Thyroid gland (tissue), 4 donors: ENCODE data around the gene WDR86. TPM values are rescaled to one million over a fixed set of nuclear protein-coding genes. Genes with fewer than 3 reads are reported as not detected.

Source experiments
- DNase-seq, 2 donors: peaks; one replicate each; pipeline ENCODE4 v3.0.0-alpha.2; 2019
- H3K27ac ChIP-seq, 3 donors: fragments of 200-600 bp; sonication (generic); 1 replicate in 2 of 3; 2 replicates in 1 of 3; pipeline ENCODE4 v1.5.1; 2016 to 2019; ENCODE audit warnings: mild to moderate bottlenecking in 1 of 3, moderate library complexity in 1 of 3
- H3K27me3 ChIP-seq: fragments of 200-600 bp; sonication (generic); one replicate; pipeline ENCODE4 v1.5.1; 2019
- H3K36me3 ChIP-seq, 2 donors: fragments of 200-600 bp; sonication (generic); one replicate each; pipeline ENCODE4 v1.5.1; 2016 to 2019
- H3K4me1 ChIP-seq, 2 donors: fragments of 200-600 bp; sonication (generic); one replicate each; pipeline ENCODE4 v1.5.1; 2017 to 2019
- H3K4me3 ChIP-seq, 3 donors: fragments of 200-600 bp; sonication (generic); replicated peaks in 1 of 3; 1 replicate in 2 of 3; 2 replicates in 1 of 3; pipeline ENCODE4 v1.5.1; 2016; ENCODE audit warnings: mild to moderate bottlenecking in 1 of 3
- H3K9me3 ChIP-seq: fragments of 200-600 bp; sonication (generic); one replicate; pipeline ENCODE4 v1.5.1; 2017
- CTCF ChIP-seq, 6 experiments: fragments of 200-600 bp in 3 of 6; fragments of 450-650 bp in 3 of 6; sonication (generic) in 3 of 6; IDR thresholded peaks; one replicate each; pipeline ENCODE4 v1.5.1; 2016 to 2019; ENCODE audit warnings: antibody characterized with exemption in 6 of 6, mild to moderate bottlenecking in 2 of 6, inconsistent platforms in 1 of 6, moderate library complexity in 1 of 6
- POLR2A ChIP-seq, 2 donors: fragments of 450-650 bp; IDR thresholded peaks; one replicate each; pipeline ENCODE4 v1.6.1; 2017; ENCODE audit warnings: antibody characterized with exemption in 2 of 2, mild to moderate bottlenecking in 2 of 2, moderate library complexity in 1 of 2
- WGBS, 2 donors: methylation state at CpG; one replicate each; pipeline ENCODE4 v1.1.5; 2017; 5-methylcytosine and 5-hydroxymethylcytosine counted together
- intact Hi-C: fragments of 100-400 bp; cut with DNase I; formaldehyde crosslinking; loops from one replicate; pipeline ENCODE4 v1.15.1; 2023
- total RNA-seq, 4 donors: library from RNA; depleted of rRNA; stranded (reverse); fragments of >200 nt; gene quantifications; one replicate each; pipeline ENCODE4 v1.2.3, GENCODE V29; 2016

The WDR86 gene
- total RNA-seq, 4 donors from 2014 or later: 99.5 to 203 (median 142) TPM

DNA sequence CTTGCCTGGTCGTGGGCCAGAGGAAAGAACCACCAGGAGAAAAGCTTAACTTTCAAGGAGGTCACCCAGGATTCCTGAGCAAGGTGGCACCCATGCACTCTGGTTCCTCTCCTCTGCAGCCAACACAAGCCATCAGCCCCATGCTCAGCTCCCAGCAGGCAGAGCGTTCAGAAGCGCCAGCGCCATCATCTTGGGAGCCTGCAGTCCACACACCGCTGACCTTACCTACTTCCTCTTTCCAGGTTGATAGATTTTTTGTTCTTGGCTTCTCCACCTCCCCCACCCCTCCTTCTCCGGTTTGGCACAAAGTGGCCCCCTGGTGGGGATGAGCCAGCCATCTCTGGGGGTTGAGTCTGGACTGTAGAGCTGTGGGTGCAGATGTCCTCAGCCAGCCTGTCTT lies 1.7 kb upstream of the WDR86 start:
- intact Hi-C loops: no loop called here
- DNase-seq: peak; percentile 70 to 71
- Histone ChIP-seq H3K4me3 (no peak overlapping the region), H3K4me1 (peaks cover 8 to 35% of the 10 kb centered on the region in 2 donors), H3K27me3 (no peaks in the 10 kb centered on the region), H3K27ac (peak overlapping the region in 2 of 3 donors; percentile 0 to 97), H3K36me3 (no peaks in the 10 kb centered on the region), H3K9me3 (no peaks in the 10 kb centered on the region)
- TF ChIP-seq CTCF (IDR thresholded peaks at IDR 0.05) (no peak), POLR2A (IDR thresholded peaks at IDR 0.05) (no peak)
- WGBS, 2 donors: 74 to 81% methylated on average over 6 of the region's 6 CpGs

DNA sequence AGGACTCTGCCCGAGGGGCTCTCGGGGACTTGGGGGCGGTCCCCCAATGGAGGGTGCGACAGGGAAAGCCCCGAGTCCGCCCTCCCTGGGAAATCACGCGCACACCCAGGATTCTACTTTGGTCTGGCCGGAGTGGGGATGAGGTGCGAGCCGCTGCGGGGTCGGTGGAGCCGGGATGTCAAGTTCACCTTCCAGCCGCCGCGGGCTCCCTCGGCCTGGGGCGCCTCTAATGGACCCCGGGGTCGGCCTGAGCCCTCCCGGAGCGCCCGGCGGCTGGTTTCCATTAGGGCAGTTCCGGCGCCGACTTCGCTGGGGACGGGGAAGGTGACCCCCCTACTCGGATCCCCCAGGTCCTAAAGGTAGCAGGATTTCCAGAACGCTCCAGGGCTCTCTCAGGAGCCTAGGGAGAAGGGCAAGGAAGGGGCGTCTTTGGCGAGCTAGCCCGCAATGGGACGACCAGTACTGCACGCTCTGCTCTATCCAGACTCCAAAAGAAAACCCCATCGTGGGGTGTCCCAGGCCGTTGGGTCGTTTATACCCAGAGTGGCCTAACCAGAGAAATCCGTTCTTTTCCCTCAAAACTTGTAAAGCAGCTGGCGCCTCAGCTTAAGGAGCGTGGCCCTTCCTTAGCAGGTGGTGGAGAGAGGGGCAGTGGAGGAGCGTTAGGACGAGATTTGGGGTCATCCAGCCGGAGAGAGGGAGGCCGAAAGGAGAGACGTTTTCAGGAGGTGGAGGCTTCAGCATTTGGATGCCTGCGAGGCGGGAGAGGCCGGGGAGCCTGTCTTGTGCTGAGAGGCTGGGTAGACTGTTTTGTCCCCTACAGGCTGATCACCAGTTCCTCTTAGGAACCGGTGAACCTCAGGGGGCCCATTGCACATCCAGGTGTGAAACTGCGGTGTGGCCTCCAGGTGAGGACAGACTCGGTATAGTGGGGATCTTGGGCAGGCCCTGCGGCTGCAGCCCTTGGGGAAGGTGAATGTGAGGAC lies 860 bp upstream of the WDR86 start:
- Histone ChIP-seq H3K4me1 (peaks cover 8 to 29% of the 10 kb centered on the region in 2 donors), H3K27me3 (no peaks in the 10 kb centered on the region), H3K9me3 (no peaks in the 10 kb centered on the region), H3K4me3 (peak overlapping the region; percentile 68 to 84 (median 69)), H3K27ac (peak overlapping the region; percentile 89 to 97 (median 96)), H3K36me3 (no peaks in the 10 kb centered on the region)
- intact Hi-C loops: no loop called here
- peak; percentile 73 for DNase-seq
- TF ChIP-seq CTCF (IDR thresholded peaks at IDR 0.05) (no peak), POLR2A (IDR thresholded peaks at IDR 0.05) (peak in 1 of 2 donors; percentile 81)
- WGBS, 2 donors: 33 to 34% methylated on average over 41 to 43 of the region's 55 CpGs

GRCh38 chr7:151408839-151409666 lies 785 bp downstream of the WDR86 start:
- Histone ChIP-seq H3K27ac (peak overlapping the region; percentile 89 to 97 (median 96)), H3K36me3 (no peaks in the 10 kb centered on the region), H3K9me3 (no peaks in the 10 kb centered on the region), H3K27me3 (no peaks in the 10 kb centered on the region), H3K4me1 (peaks cover 18 to 41% of the 10 kb centered on the region in 2 donors), H3K4me3 (peak overlapping the region; percentile 68 to 84 (median 69))
- peak; percentile 85 to 87 for DNase-seq
- TF ChIP-seq CTCF (IDR thresholded peaks at IDR 0.05) (no peak), POLR2A (IDR thresholded peaks at IDR 0.05) (peak in 1 of 2 donors; percentile 81)
- 2 to 14% methylated on average over 25 to 43 of the region's 61 CpGs for WGBS, 2 donors
- intact Hi-C loops: loop anchor here (5.0 kb wide), 1 partner anchor 37 kb away; no protein-coding TSS in a partner anchor

GRCh38 chr7:151408498-151408838 lies 1.4 kb downstream of the WDR86 start:
- H3K4me1 ChIP-seq: peaks cover 24 to 47% of the 10 kb centered on the region in 2 donors
- DNase-seq: no peak
- TF ChIP-seq POLR2A (IDR thresholded peaks at IDR 0.05): no peak
- TF ChIP-seq CTCF (IDR thresholded peaks at IDR 0.05): peak in 1 of 6 experiments; percentile 28
- no peaks in the 10 kb centered on the region for H3K9me3 ChIP-seq
- H3K27me3 ChIP-seq: no peaks in the 10 kb centered on the region
- H3K27ac ChIP-seq: peak overlapping the region; percentile 89 to 97 (median 96)
- intact Hi-C loops: loop anchor here (5.0 kb wide), 1 partner anchor 36 kb away; no protein-coding TSS in a partner anchor
- no peaks in the 10 kb centered on the region for H3K36me3 ChIP-seq
- H3K4me3 ChIP-seq: peak overlapping the region in 1 of 3 donors; percentile 69
- WGBS, 2 donors: 66 to 87% methylated on average over 7 of the region's 7 CpGs
